Measurements from ENCODE around the gene FADS6.
"Not testable (repeated sequence)": the region's sequence is repeated elsewhere in the genome, so short reads cannot be mapped to it uniquely, and the experiment has no call there.

Gene FADS6

DNA sequence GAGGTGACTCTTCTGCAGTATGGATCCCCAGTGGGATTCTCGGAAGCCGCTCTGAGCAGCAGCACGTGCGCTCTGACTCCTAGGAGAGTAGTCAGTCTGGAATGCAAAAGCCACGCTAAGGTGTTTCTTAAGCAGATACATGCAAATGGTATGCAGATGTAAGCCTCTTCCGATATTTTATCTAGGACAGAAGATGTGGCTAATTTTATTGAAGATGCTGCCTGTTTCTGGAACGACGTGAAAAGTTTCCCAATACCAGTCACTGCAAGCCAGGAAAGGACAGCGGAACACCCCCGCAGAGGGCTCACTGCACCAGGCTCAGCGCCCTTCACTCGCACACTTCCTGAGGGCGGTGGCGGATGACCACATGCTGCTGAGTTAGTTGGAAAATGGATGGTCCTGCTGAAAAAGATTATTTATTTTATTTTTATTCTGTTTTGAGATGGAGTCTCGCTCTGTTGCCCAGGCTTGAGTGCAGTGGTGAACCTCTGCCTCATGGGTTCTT lies 10.1 kb downstream of the FADS6 start:
- no peak for DNase-seq

DNA sequence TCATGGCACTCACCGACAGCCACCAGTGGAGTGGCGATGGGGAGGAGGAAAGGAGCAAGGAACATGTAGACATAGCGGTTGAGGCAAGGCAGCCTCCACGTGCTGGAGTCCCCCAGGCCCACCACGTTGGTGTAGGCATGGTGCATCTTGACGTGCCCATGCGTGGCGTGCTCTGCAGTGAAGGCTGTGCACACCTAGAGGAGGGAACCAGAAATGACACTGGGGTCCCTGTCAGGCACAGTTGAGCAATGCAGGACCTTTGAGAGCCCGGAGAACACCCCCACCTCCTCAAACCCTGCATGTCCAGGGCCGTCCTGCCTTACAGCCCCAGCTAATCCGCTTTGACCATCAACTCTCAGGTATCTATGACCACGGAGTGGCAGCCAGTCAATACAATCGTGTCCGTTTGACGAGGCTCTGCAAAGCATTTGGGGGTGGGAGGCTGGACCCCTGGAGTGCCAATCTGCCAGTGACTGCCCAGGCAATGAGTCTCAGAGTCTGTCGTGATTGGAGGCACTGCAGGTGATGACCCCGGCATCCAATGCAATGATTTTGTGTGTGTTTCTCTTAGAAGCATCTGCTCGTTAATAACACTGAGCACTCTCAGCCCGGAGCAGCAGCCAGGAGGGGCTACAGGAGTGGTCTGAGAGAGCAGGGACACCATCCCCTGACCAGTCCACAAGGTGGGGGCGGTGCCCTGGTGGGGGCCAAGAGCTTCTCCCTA lies 10.8 kb downstream of the FADS6 start:
- DNase-seq, result no peak

DNA sequence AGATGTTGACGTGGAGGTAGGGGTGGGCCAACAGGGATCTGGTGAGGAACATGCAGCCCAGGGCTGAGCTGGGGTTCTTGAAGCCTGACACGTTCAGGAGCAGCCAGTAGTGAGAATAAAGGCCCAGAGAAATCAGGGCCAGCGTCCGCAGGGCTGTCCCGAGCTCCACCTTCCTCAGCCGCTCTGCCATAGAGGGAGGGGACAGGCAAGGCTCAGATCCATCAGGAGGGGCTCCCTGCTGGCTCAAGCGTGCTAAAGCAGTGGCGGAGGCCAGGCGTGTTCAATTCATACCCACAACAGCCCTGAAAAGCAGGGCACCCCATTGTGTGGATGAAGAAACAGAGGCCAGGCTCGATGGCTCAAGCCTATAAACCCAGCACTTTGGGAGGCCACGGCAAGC lies 12.4 kb downstream of the FADS6 start:
- no peak for DNase-seq

DNA sequence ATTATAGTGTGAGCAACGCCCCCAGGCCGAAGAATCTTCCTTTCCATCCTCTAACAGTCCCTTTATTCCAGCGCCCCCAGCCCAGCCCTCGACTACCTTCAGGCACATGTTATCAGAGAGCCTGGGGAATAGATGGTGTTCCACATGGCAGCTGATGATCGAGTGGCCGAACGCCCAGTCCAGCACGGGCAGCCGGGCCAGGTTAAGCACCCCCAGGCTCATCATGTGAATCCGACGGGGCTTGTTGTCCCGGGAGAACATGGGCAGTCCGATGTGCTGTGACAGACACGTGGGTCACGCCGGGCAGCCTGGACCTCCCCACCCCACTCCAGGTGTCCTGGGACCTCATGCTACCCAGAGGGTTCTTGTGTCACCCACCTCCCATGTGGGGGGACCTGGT lies 14.1 kb downstream of the FADS6 start:
- DNase-seq, result no peak

DNA sequence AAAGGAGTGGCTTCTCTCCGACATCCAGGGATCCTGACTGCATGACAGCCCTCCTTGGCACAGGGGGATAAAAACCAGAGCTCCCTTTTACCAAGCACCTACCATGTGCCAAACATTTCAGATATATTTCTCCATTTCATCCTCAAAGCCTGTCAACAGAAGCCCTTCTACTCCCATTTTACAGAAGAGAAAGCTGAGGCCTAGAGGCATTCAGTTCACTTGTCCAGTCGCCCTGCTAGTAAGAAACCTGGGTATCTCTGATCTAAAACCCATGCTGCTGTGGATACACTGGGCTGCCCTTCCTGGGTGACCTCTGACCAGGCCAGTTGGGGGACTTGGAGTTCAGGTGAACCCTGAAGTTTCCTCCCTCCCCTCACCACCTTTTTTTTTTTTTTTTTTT lies 14.8 kb downstream of the FADS6 start:
- no peak for DNase-seq

DNA sequence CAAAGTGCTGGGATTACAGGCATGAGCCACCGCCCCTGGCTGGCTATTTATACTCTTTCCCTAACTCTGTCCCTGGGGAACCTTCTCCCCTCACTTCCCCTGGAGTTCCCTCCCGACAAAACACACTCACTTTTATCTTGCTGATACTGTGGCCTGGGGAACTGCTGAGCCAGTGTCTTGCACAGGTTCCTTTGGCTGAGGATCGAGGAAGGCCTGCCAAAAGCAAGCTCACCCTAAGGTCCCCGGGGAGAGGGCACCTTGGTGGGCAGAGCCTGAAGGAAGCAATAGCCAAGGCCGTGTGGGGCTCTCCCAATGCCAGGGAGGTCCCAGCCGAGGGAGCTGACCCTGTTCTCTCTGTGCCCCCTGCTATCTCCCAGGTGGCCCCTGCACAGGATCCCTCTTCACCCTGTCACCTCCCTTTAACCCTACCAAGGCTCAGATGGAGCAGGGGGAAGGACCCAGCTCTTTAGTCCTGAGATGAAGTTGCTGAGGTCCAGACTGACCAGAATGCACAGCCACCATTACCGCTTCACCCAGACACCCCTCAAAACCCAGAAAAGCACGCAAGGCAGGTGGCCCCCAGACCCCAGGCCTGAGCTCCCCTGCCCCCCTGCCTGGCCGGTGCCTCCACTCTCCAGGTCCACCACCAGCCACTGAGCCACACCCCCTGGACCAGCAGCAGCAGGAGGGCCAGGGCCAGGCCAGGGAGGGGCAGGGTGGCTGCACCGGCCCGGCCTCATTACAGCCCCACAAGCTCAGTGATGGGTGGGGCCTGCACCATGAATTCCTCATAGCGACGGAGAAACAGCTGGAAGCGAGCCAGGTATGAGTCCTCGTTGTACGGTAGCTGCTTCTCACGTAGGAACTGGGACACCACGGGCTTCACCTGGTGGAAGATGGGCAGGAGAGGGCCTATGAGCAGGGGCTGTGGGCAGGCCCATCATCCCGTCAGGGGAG lies 15.6 kb downstream of the FADS6 start:
- no peak for DNase-seq

DNA sequence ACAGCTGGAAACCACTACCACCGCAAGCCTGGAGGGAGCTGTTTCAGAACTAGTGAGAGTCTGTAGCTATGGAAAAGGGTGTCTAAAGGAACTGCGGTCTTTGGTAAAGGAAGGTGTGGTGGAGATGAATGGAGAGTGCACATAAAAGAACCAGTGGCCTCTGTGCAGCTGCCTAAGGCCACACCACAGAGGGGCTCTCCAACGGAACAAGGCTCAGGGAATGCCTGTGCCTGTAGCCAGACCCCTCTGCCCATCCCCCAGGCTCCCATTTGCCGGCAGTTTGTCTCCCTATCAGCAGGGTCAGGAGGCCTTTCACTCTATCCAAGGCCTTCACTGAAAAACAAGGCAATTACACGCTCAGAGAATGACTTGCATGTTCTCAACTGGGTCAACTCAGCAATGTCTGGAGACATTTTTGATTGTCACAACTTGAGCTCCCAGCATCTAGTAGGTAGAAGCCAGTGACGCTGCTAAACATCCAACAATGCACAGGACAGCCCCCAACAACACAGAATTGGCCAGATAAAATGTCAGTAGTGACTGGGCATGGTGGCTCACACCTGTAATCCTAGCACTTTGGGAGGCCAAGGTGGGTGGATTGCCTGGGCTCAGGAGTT lies 17.3 kb downstream of the FADS6 start:
- no peak for DNase-seq

DNA sequence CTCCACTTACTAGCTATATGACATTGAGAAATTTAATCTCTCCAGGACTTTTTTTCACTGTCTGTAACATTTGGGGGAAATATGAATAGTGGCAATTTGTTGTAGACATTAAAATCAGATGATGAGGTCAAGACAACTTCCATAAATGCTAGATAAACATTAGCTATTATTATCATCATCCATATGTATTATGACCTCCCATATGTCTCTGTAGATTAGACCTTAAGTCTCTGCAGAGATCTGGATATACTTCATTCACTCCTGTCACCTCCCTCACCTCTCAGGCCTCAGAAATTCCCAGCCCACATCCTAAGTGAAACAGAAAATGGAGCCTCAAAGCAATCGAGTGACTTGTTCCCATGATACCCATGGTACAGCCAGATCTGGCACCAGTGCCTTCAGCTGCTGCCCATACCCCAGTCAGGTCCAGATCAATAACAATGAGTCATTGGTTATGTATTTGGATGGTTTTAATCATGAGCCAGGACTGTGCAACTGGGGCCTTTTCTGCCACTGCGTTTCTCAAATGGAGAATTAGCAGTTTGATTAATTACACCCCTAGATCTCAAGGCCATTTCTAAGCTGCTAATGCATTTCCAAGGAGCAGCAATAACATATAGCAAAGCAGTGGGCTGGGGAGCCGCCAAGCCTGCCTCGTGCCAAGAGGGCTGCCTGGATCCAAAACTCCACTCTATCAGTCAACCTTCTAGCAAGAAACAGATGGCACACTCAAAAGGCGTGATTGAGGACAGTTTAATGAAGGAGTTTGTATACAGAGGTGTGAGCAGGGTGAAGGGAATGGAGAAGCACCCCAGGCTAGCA lies 18.1 kb downstream of the FADS6 start:
- no peak for DNase-seq

DNA sequence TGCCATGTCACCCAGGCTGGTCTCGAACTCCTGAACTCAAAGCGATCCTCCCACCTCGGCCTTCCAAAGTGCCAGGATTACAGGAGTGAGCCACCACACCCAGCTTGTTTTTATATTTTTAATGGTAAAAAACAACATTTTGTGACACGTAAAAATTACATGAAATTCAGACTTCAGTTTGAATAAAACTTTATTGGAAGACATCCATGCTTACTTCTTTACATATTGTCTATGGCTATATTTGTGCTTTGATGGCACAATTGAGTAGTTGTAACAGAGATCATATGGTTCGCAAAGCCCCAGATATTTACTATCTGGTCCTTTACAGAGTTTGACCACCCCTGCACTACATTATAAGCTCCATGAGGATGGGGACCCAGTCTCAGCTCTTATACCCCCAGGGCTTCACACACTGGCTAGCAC lies 18.8 kb downstream of the FADS6 start:
- DNase-seq, result no peak

DNA sequence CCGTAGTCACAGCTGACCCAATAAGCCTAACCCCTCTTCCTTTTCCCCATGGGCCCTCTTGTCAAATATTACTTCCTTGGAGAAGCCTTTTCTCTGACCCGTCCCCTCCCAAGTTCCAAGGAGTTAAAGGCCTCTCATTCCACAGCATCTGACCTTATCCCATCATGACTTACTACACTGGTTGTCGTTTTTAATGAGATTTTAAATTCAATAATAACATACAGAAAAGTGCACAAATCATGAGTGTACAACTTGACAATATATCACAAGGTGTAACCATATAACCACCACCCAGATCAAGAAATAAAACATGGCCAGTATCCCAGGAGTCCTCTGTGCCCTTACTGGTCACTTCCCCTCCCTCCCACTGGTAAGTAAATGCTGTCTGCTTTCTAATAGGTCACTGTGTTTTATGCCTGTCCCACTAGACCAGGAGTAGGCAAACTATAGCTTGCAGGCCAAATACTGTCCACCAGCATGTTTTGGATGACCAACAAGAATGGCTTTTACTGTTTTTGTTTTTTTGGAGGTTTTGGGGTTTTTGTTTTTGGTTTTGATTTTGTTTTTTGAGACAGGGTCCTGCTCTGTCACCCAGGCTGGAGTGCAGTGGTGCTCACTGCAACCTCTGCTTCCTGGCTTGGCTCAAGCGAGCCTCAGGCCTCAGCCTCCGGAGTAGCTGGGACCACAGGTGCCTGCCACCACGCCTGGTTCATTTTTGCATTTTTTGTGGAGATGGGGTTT lies 19.4 kb downstream of the FADS6 start:
- DNase-seq, result no peak

DNA sequence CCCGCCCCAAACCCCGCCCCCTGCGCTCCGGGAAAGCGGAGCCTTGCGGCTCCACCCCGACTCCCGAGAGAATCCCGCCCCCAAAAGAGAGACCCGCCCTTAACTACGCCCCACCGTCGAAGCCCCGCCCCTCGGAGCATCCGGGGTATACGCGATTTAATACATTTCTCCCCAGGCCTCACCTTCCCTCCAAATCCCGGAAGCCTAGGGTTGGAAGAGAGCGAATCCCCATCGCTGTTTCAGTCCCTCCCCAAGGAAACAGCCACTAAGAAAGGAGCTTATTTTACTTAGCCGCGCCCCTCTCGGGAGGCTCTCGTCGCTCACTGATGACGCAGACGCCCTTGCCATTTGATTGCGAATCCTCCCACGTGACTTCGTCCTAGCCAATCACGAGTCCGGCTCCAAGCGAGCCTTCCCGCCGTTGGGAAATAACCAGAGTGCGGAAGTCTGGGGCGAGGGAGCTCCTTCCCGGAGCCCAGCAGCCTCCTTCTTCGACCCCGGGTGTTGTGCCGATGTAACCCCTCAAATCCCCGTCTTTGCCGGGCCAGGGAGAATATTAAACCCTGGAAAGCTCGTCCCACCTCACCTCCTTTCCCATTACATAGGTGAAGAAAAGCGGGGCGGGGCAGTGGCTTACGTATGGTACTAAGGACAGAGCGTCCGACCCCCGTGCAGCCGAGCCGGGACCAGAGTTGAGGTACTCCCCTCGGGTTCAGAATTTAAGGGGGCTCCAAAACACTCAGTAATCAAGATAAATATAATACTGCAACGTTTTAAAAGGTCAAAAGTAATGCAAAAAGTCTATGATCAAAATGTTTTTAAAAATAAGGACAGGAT lies 20.2 kb downstream of the FADS6 start:
- peak; percentile 100 for DNase-seq

DNA sequence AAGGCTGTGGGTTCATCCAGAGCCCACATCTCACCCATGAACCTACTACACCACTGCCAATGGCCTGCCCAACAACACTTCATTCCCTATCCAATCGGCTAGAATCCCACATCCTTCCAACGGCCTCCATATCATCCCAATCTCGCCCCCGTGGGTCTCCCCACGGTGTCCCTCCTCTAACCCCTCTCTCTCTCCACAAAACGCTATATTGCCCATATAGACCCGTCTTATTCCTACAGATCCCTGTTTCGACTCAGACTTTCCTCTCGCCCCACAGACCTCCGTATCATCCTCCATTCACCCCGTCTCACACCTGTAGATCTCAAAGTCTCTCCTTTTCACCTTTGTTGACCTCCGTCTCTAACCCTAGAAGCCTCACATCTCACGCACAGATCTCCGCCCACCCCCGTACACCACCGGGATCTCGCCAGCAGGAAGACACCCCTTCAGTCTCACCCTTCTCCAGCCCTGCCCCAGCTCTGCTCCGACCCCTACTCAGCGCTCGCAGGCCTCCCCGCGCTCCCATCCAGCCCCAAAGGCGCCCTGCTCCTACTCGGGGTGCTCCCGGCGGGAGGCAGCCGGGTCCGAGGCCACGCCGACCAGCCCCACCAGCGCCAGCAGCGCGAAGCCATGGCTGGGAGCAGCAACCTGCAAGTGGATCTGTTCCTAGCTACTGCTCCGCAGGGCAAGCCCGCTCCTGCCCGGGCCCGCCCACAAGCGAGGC lies 21.0 kb downstream of the FADS6 start, which contains the start of gene FDXR:
FDXR (minus strand) TSS at position 682 of the 724 bp plus-strand sequence; CDS start at position 632, 50 bp downstream.
- DNase-seq, result no peak

DNA sequence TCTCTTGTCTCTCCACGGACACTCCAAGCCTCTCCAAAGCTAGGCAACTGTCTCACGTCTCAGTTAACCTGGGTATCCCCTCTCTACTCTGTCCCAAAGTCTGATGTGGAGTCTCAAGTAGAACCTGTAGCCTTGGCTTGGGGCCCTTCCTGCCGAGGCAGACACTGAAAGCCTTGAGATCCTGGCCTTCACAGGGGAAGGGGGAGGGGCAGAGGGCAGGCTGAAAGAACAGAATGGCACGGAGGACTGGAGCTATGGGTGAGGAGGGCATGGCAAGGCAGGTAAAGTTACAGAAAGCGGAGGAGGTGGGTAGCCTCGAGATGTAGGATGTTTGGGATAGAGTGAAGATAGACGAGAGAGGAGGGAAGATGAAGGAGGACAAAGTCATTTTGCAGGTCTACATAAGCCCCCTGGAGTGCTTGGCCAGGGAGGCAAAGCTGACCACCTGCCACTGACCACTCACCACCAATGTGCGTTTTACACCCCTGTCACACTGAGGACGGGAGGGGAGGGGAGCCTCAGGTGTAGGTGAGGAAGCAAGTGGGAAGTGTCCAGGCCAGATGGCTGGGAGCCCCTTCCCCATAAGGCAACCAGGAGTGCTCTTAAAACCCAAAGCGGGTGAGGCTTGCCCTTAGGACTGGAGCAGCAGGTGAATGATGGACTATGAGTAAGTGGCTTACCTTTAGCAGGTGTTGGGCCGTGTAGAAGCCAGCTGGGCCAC lies 21.9 kb downstream of the FADS6 start:
- DNase-seq, result no peak

DNA sequence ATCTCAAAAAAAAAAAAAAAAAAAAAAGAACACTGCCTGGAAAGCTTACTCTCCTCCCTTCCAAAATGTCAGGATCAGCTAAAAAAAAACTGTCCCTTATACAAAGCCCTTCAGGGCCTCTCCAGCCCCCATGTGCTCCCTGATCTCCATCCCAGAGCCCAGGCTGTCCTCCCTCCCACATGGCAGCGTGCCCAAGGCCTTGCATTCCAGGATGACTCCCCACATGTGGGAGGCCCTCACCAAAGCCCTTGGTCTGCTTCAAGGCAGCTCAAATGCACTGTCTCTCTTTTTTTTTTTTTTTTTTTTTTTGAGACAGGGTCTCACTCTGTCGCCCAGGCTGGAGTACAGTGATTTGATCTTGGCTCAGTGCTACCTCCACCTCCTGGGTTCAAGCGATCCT lies 22.9 kb downstream of the FADS6 start:
- no peak for DNase-seq

DNA sequence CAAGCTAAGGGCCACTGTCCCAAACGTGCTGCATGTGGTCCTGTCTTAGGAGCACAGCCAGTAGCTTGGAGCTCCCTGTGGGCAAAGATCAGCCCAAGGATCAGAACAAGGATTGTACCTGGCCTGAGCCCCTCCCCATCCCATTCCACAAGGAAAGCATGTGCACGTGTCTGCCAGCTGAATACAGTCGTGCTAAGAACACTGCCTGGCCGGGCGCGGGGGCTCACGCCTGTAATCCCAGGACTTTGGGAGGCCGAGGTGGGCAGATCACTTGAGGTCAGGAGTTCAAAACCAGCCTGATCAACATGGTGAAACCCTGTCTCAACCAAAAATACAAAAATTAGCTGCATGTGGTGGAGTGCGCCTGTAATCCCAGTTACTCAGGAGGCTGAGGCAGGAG lies 23.4 kb downstream of the FADS6 start:
- DNase-seq, result not testable (repeated sequence)

DNA sequence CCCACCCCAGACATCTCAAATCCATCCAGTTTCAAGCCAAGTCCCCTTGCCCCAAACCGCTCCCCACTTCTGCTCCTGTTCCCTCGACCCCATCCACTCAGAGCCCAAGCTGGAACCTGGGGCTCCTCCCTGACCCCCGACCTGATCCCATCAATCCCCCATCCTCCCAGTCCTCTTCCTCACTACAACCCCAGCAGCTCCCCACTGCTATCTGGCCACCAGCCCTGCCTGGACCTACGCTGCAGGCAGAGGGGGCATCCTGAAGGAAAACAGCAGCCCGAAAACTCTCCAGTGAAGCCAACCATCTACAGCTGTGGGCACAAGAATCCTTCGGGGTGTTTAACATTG lies 24.6 kb downstream of the FADS6 start:
- no peak for DNase-seq

DNA sequence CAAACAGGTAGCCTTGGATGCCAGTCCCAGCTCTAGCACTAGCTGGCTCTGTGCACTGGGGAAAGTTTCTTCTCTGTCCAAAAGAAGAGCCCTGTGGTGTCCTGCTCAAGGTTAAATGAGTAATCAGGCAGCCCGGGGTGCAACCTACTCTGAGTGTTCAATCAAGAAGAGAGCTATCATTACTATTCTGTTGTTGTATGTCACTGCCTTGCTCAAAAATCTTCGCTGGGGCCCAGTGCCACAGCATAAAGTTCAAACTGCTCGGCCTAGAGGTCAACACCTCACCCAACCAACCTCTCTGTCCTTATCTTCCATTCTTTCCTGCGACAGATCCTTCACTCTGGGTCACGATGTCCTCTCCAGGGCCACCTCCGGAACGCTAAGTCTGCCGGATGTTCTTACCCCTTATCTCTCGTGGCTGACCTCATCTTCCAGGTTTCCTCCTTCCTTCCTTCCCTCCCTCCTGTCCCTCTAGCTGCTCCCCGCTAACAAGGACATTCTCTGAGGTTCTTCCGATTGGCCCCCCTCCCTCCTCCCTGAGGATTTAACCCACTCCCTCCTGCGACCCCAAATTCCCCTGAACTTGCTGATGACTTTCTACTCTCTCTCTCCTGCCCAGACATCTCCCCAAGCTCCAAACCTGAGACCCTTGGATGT lies 25.1 kb downstream of the FADS6 start:
- DNase-seq, result no peak

DNA sequence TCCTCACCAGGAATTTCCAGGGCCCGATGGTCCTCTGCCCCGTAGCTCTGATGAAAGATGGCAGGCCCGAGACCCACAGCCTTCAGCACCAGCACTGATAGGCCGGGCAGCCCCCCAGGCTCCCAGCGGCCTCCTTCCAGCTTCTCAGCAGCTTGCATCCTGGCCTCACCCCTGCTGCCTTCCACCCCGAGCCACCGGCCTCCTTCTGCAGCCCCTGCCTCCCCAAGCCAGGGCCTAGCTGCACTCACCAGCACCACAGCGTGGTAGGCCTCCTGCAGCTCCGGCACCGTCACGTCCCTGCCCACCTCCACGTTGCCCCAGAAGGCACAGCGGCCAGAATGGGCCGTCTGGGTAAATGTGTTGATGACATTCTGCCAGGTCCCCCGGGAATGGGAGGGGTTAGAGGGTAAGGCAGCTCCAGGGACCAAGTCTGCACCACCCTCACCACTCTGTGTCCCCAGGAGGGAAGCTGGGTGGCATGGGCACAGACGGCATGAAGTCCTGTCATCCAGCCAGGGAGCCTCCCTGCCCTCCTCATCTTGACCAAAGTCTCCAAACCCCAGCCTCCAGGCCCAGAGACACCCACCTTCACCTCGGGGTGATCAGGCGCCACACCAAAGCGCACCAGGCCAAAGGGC lies 27.1 kb downstream of the FADS6 start:
- no peak for DNase-seq
